Stomach (tissue), 9 donors: ENCODE data around the gene GLYR1. TPM values are rescaled to one million over a fixed set of nuclear protein-coding genes. Genes with fewer than 3 reads are reported as not detected.

ENCODE experiments used
- DNase-seq, 2 donors: peaks; one replicate each; pipeline versions ENCODE4 v3.0.0 to v3.0.0-alpha.2; 2013 to 2019
- H3K27ac ChIP-seq, 5 donors: fragments of 200-600 bp in 4 of 5; sonication (generic) in 4 of 5; one replicate each; pipeline ENCODE4 v1.5.1; 2013 to 2019; ENCODE audit warnings: mild to moderate bottlenecking in 1 of 5, moderate library complexity in 1 of 5
- H3K27me3 ChIP-seq, 3 donors: fragments of 200-600 bp; sonication (generic); one replicate each; pipeline ENCODE4 v1.5.1; 2017 to 2019; ENCODE audit warnings: mixed run types in 1 of 3
- H3K36me3 ChIP-seq, 4 donors: fragments of 200-600 bp; sonication (generic); 1 replicate in 3 of 4; 2 replicates in 1 of 4; pipeline ENCODE4 v1.5.1; 2016 to 2019
- H3K4me1 ChIP-seq, 4 donors: fragments of 200-600 bp; sonication (generic); one replicate each; pipeline ENCODE4 v1.5.1; 2016 to 2019
- H3K4me3 ChIP-seq, 4 donors: fragments of 200-600 bp; sonication (generic) in 3 of 4; one replicate each; pipeline ENCODE4 v1.5.1; 2016 to 2019; ENCODE audit warnings: mild to moderate bottlenecking in 1 of 4
- H3K9me3 ChIP-seq, 4 donors: fragments of 200-600 bp; sonication (generic); one replicate each; pipeline ENCODE4 v1.5.1; 2016 to 2019
- CTCF ChIP-seq, 7 experiments: fragments of 450-650 bp in 4 of 7; fragments of 200-600 bp in 3 of 7; sonication (generic) in 3 of 7; IDR thresholded peaks; one replicate each; pipeline ENCODE4 v1.5.1; 2016 to 2019; ENCODE audit warnings: antibody characterized with exemption in 7 of 7, control low read depth in 2 of 7, mild to moderate bottlenecking in 1 of 7
- EP300 ChIP-seq: sonication (generic); formaldehyde crosslinking; IDR thresholded peaks from one replicate; pipeline ENCODE4 v1.6.1; 2017; ENCODE audit warnings: antibody characterized with exemption
- POLR2A ChIP-seq, 4 donors: fragments of 450-650 bp; IDR thresholded peaks; one replicate each; pipeline ENCODE4 v1.6.1; 2016; ENCODE audit warnings: antibody characterized with exemption in 4 of 4, control low read depth in 2 of 4, mild to moderate bottlenecking in 1 of 4, moderate library complexity in 1 of 4
- POLR2AphosphoS5 ChIP-seq, 3 donors: sonication (generic); formaldehyde crosslinking; IDR thresholded peaks; one replicate each; pipeline ENCODE4 v1.6.1; 2016; ENCODE audit warnings: antibody characterized with exemption in 3 of 3
- WGBS, 5 donors: extraction: QIAGEN DNeasy Blood & Tissue Kit in 3 of 5; methylation state at CpG; one replicate each; pipeline versions ENCODE4 v1.1.5 to v1.1.7; 2013 to 2018; 5-methylcytosine and 5-hydroxymethylcytosine counted together
- intact Hi-C: fragments of 100-400 bp; cut with DNase I; formaldehyde crosslinking; loops from one replicate; pipeline ENCODE4 v1.15.1; 2023; ENCODE audit warnings: low total_unique reads
- polyA plus RNA-seq, 3 donors: library from polyadenylated mRNA; stranded (reverse); fragments of 200-250 nt; gene quantifications; one replicate each; pipeline ENCODE4 v1.2.3, GENCODE V29; 2013
- total RNA-seq, 5 donors: library from RNA; depleted of rRNA; stranded (reverse); fragments of >200 nt; gene quantifications; one replicate each; pipeline versions ENCODE4 v1.1.0 to v1.2.3, GENCODE V29; 2014 to 2016
- donor health status: healthy with polysubstance abuse.
- donor health status: Bipolar disorder and iron deficiency.
- donor health status: healthy.

The GLYR1 gene
- total and polyA plus RNA-seq, 8 donors = 29.3 to 187 (median 62.8) TPM

- Histone ChIP-seq H3K27ac (no peak overlapping the region), H3K36me3 (peaks cover 70 to 100% (median 96%) of the 10 kb centered on the region in 4 donors), H3K4me3 (no peak overlapping the region), H3K27me3 (no peaks in the 10 kb centered on the region), H3K4me1 (peaks cover 7 to 21% (median 14%) of the 10 kb centered on the region in 4 donors), H3K9me3 (no peaks in the 10 kb centered on the region)
- TF ChIP-seq CTCF (IDR thresholded peaks at IDR 0.05) (no peak), POLR2A (IDR thresholded peaks at IDR 0.05) (no peak), EP300 (no peak), POLR2AphosphoS5 (IDR thresholded peaks at IDR 0.05) (no peak)
- 90 to 94% (median 93%) methylated on average over 11 of the region's 11 CpGs for WGBS, 5 donors
- DNase-seq = no peak
- intact Hi-C loops = no loop called here
Measured at GRCh38 chr16:4828567-4829321, 18.3 kb downstream of the GLYR1 start.

- intact Hi-C loops = no loop called here
- DNase-seq = no peak
- WGBS, 5 donors = 47 to 78% (median 70%) methylated on average over 7 to 10 of the region's 10 CpGs
- H3K4me1 ChIP-seq = peaks cover 0 to 3% (median under 1%) of the 10 kb centered on the region in 4 donors
- TF ChIP-seq EP300 = no peak
- TF ChIP-seq CTCF (IDR thresholded peaks at IDR 0.05) = no peak
- no peak for TF ChIP-seq POLR2A (IDR thresholded peaks at IDR 0.05)
- no peak for TF ChIP-seq POLR2AphosphoS5 (IDR thresholded peaks at IDR 0.05)
- H3K27ac ChIP-seq = no peak overlapping the region
- no peaks in the 10 kb centered on the region for H3K27me3 ChIP-seq
- no peaks in the 10 kb centered on the region for H3K9me3 ChIP-seq
- H3K4me3 ChIP-seq = no peak overlapping the region
- peaks cover 84 to 100% (median 100%) of the 10 kb centered on the region in 4 donors for H3K36me3 ChIP-seq
Measured at GRCh38 chr16:4826980-4827379, 20.1 kb downstream of the GLYR1 start.

GRCh38 chr16:4826526-4826925 is 20.6 kb downstream of the GLYR1 start:
- intact Hi-C loops = no loop called here
- H3K4me3 ChIP-seq = no peak overlapping the region
- H3K27me3 ChIP-seq = no peaks in the 10 kb centered on the region
- no peak for TF ChIP-seq EP300
- no peak for TF ChIP-seq POLR2A (IDR thresholded peaks at IDR 0.05)
- no peak for TF ChIP-seq CTCF (IDR thresholded peaks at IDR 0.05)
- TF ChIP-seq POLR2AphosphoS5 (IDR thresholded peaks at IDR 0.05) = no peak
- DNase-seq = no peak
- peaks cover 84 to 100% (median 100%) of the 10 kb centered on the region in 4 donors for H3K36me3 ChIP-seq
- no peak overlapping the region for H3K27ac ChIP-seq
- 90 to 95% (median 92%) methylated on average over 4 of the region's 4 CpGs for WGBS, 5 donors
- H3K4me1 ChIP-seq = no peaks in the 10 kb centered on the region
- no peaks in the 10 kb centered on the region for H3K9me3 ChIP-seq

GRCh38 chr16:4825196-4825595 is 21.9 kb downstream of the GLYR1 start:
- intact Hi-C loops = no loop called here
- TF ChIP-seq POLR2A (IDR thresholded peaks at IDR 0.05) = no peak
- no peak for TF ChIP-seq POLR2AphosphoS5 (IDR thresholded peaks at IDR 0.05)
- no peak for TF ChIP-seq CTCF (IDR thresholded peaks at IDR 0.05)
- TF ChIP-seq EP300 = no peak
- WGBS, 5 donors = 68 to 82% (median 74%) methylated on average over 8 of the region's 8 CpGs

More at GRCh38 chr16:4825196-4825595, 21.9 kb downstream of the GLYR1 start:
- Histone ChIP-seq H3K27ac (no peak overlapping the region), H3K4me1 (no peaks in the 10 kb centered on the region), H3K4me3 (no peak overlapping the region), H3K9me3 (no peaks in the 10 kb centered on the region), H3K27me3 (no peaks in the 10 kb centered on the region), H3K36me3 (peaks cover 83 to 100% (median 100%) of the 10 kb centered on the region in 4 donors)
- DNase-seq = no peak
